Spleen (tissue), 7 donors: ENCODE data around the gene PZP.

Experiments used
- POLR2A ChIP-seq, 3 donors: fragments of 450-650 bp; IDR thresholded peaks; one replicate each; pipeline ENCODE4 v1.5.1; 2017; ENCODE audit warnings: antibody characterized with exemption in 3 of 3, mild to moderate bottlenecking in 1 of 3
- POLR2AphosphoS5 ChIP-seq, 3 donors: sonication (generic); formaldehyde crosslinking; IDR thresholded peaks; one replicate each; pipeline ENCODE4 v1.5.1; 2017; ENCODE audit warnings: antibody characterized with exemption in 3 of 3
- TF ChIP-seq, protein P1 (sequence below), 11 experiments: fragments of 200-600 bp in 7 of 11; fragments of 450-650 bp in 4 of 11; sonication (generic) in 4 of 11; IDR thresholded peaks in 8 of 11; conservative IDR thresholded peaks in 3 of 11; 1 replicate in 7 of 11; 2 replicates in 4 of 11; pipeline versions ENCODE4 v1.4.0 to v1.8.0; 2016 to 2021; ENCODE audit warnings: antibody characterized with exemption in 11 of 11, inconsistent platforms in 4 of 11, mild to moderate bottlenecking in 1 of 11
- donor health status: DM: no; HTN: no; CAD: no; lungs with moderate emphysema.
- donor health status: DM: no; HTN: no; CAD: no.
- donor health status: DM: no; HTN: no; CAD: no.

DNA sequence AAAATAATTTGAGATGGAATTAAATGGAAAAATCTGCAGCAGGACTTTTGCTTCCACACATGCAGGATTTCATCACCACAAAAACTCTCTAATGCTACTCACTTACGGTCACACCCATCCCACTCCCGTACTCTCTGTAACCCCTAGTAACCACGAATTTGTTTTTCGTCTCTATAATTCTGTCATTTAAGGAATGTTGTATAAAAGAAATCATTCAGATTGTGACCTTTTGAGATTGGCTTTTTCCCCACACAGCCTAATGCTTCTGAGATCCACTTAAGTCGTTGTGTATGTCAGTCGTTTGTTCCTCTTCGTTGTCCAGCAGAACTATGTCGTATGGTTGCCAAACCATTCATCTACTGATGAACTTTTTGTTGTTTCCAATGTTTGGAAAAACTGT, 19.8 kb upstream of the PZP start:
- TF ChIP-seq, protein P1, sequence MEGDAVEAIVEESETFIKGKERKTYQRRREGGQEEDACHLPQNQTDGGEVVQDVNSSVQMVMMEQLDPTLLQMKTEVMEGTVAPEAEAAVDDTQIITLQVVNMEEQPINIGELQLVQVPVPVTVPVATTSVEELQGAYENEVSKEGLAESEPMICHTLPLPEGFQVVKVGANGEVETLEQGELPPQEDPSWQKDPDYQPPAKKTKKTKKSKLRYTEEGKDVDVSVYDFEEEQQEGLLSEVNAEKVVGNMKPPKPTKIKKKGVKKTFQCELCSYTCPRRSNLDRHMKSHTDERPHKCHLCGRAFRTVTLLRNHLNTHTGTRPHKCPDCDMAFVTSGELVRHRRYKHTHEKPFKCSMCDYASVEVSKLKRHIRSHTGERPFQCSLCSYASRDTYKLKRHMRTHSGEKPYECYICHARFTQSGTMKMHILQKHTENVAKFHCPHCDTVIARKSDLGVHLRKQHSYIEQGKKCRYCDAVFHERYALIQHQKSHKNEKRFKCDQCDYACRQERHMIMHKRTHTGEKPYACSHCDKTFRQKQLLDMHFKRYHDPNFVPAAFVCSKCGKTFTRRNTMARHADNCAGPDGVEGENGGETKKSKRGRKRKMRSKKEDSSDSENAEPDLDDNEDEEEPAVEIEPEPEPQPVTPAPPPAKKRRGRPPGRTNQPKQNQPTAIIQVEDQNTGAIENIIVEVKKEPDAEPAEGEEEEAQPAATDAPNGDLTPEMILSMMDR (IDR thresholded peaks at IDR 0.05 in 8 of 11, conservative IDR thresholded peaks at IDR 0.05 in 3 of 11) = no peak
- TF ChIP-seq POLR2A (IDR thresholded peaks at IDR 0.05) = no peak
- no peak for TF ChIP-seq POLR2AphosphoS5 (IDR thresholded peaks at IDR 0.05)
